GM19395 (cell line): ENCODE results near the gene CGB2.
"Not testable (repeated sequence)": the region's sequence is repeated elsewhere in the genome, so short reads cannot be mapped to it uniquely, and the experiment has no call there.

Experiments used
- ATAC-seq: cut with Tn5 transposase; IDR thresholded peaks from one replicate; pipeline ENCODE4 v1.9.1; 2021; ENCODE audit warnings: mild to moderate bottlenecking, moderate library complexity; ENCODE audit not compliant: unreplicated experiment

CGB2 gene

GRCh38 chr19:49064768-49065611 lies 33.3 kb downstream of the CGB2 start, which contains the start of gene NTF4:
Gene NTF4, minus strand, starts transcription at chr19:49064818. Its CDS starts 2,821 bp downstream, at chr19:49061997.
- ATAC-seq: no peak

- no peak for ATAC-seq
Observed at GRCh38 chr19:49065905-49066512, 34.3 kb downstream of the CGB2 start.

GRCh38 chr19:49067554-49067953 lies 35.9 kb downstream of the CGB2 start:
- no peak for ATAC-seq

- ATAC-seq: no peak
Observed at GRCh38 chr19:49069026-49069425, 37.3 kb downstream of the CGB2 start.

GRCh38 chr19:49070416-49070815 lies 38.7 kb downstream of the CGB2 start:
- ATAC-seq: no peak

- ATAC-seq: no peak
Observed at GRCh38 chr19:49071860-49072547, 40.3 kb downstream of the CGB2 start.

GRCh38 chr19:49073514-49074378 lies 42.1 kb downstream of the CGB2 start:
- no peak for ATAC-seq

- ATAC-seq: not testable (repeated sequence)
Observed at GRCh38 chr19:49074869-49075268, 43.2 kb downstream of the CGB2 start.

GRCh38 chr19:49080392-49080791 lies 48.7 kb downstream of the CGB2 start:
- no peak for ATAC-seq

- ATAC-seq: no peak
Observed at GRCh38 chr19:49081273-49081672, 49.6 kb downstream of the CGB2 start.
